ENCODE measurements around the gene CASP7. TPM values are rescaled to one million over a fixed set of nuclear protein-coding genes. Genes with fewer than 3 reads are reported as not detected.
A peak's percentile ranks its signal among the peaks of the same experiment; 100 is the strongest.

Gene CASP7
- total RNA-seq, 1 donor from 2014 or later: 10.0 TPM

- H3K36me3 ChIP-seq (ENCODE audit: control insufficient read depth, insufficient read depth, low read length): no peaks in the 10 kb centered on the region
- no peak for TF ChIP-seq CTCF (IDR thresholded peaks at IDR 0.05; ENCODE audit: insufficient read depth, low read length, severe bottlenecking)
- no peak overlapping the region for H3K4me3 ChIP-seq (ENCODE audit: low read depth, low read length)
- DNase-seq (ENCODE audit: low read depth) (no peak), FAIRE-seq (no peak)
- no peaks in the 10 kb centered on the region for H3K27me3 ChIP-seq (ENCODE audit: control insufficient read depth, insufficient read depth, low read length)
These were observed 18.4 kb upstream of the CASP7 start for GRCh38 chr10:113661332-113661731.

DNA sequence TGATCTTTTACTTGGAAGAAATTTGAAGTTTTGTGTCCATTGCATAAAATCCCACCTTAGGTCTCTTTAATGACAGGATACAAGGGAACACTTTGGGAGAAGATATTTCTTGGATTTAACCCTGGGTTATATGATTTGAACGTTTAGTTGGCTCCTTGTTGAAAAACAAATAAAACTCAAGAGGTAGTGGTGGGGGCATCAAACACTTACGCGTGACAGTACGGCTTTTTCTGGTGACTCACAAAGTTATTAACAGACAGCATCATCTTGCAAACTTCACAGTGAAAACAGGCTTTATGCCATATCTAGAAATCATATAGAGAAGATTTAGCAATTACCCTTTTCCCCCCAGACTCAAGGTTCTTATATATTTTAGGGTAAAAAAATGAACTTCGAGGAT lies 16.6 kb upstream of the CASP7 start:
- FAIRE-seq (no peak), DNase-seq (ENCODE audit: low read depth) (no peak)
- Histone ChIP-seq H3K36me3 (ENCODE audit: control insufficient read depth, insufficient read depth, low read length) (no peaks in the 10 kb centered on the region), H3K4me3 (ENCODE audit: low read depth, low read length) (no peak overlapping the region), H3K27me3 (ENCODE audit: control insufficient read depth, insufficient read depth, low read length) (no peaks in the 10 kb centered on the region)
- no peak for TF ChIP-seq CTCF (IDR thresholded peaks at IDR 0.05; ENCODE audit: insufficient read depth, low read length, severe bottlenecking)

DNA sequence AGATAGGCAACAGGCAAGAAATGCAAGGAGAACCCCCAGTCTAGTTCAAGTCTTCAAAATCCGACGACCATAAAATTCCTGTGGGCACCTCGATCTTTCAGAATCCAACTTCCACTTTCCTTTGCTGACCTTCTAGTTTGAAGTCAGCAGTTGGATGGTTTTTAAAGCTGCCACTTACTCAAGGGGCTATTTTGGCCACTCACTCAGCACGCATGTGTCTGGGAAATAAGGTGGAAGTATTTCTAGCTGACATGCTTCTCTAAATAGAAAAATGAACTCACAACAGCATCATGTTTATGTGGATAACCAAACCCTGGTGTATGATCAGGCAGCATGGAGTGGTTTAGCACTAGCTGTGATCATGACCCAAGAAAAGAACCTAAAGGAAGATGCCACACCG lies 15.8 kb upstream of the CASP7 start, which contains the start of gene NRAP:
Gene NRAP (minus strand): TSS at position 134 of the 400 bp plus-strand sequence. CDS start 159 bp downstream, outside the sequence.
- FAIRE-seq: no peak
- Histone ChIP-seq H3K4me3 (ENCODE audit: low read depth, low read length) (no peak within 1 kb of the TSS), H3K36me3 (ENCODE audit: control insufficient read depth, insufficient read depth, low read length) (no peaks in the 10 kb centered on the region), H3K27me3 (ENCODE audit: control insufficient read depth, insufficient read depth, low read length) (no peaks in the 10 kb centered on the region)
- DNase-seq (ENCODE audit: low read depth): no peak
- no peak for TF ChIP-seq CTCF (IDR thresholded peaks at IDR 0.05; ENCODE audit: insufficient read depth, low read length, severe bottlenecking)

- Histone ChIP-seq H3K36me3 (ENCODE audit: control insufficient read depth, insufficient read depth, low read length) (no peaks in the 10 kb centered on the region), H3K27me3 (ENCODE audit: control insufficient read depth, insufficient read depth, low read length) (no peaks in the 10 kb centered on the region), H3K4me3 (ENCODE audit: low read depth, low read length) (no peak overlapping the region)
- FAIRE-seq (peak; percentile 52), DNase-seq (ENCODE audit: low read depth) (no peak)
- TF ChIP-seq CTCF (IDR thresholded peaks at IDR 0.05; ENCODE audit: insufficient read depth, low read length, severe bottlenecking): no peak
These were observed 14.4 kb upstream of the CASP7 start for GRCh38 chr10:113665352-113665751.

- Histone ChIP-seq H3K4me3 (ENCODE audit: low read depth, low read length) (no peak overlapping the region), H3K27me3 (ENCODE audit: control insufficient read depth, insufficient read depth, low read length) (no peaks in the 10 kb centered on the region), H3K36me3 (ENCODE audit: control insufficient read depth, insufficient read depth, low read length) (no peaks in the 10 kb centered on the region)
- peak; percentile 90 for FAIRE-seq
- TF ChIP-seq CTCF (IDR thresholded peaks at IDR 0.05; ENCODE audit: insufficient read depth, low read length, severe bottlenecking): no peak
- DNase-seq (ENCODE audit: low read depth): peak; percentile 76
These were observed 13.8 kb upstream of the CASP7 start for GRCh38 chr10:113665806-113666354.

GRCh38 chr10:113666682-113667252 lies 12.9 kb upstream of the CASP7 start:
- DNase-seq (ENCODE audit: low read depth) (peak; percentile 44), FAIRE-seq (no peak)
- H3K36me3 ChIP-seq (ENCODE audit: control insufficient read depth, insufficient read depth, low read length): no peaks in the 10 kb centered on the region
- no peak for TF ChIP-seq CTCF (IDR thresholded peaks at IDR 0.05; ENCODE audit: insufficient read depth, low read length, severe bottlenecking)
- no peak overlapping the region for H3K4me3 ChIP-seq (ENCODE audit: low read depth, low read length)
- no peaks in the 10 kb centered on the region for H3K27me3 ChIP-seq (ENCODE audit: control insufficient read depth, insufficient read depth, low read length)
